IPS-18a (cell line): ENCODE data around the gene BRIX1.
"Not testable (repeated sequence)": the region's sequence is repeated elsewhere in the genome, so short reads cannot be mapped to it uniquely, and the experiment has no call there.

Experiments used
- H3K27ac ChIP-seq: one replicate; pipeline ENCODE4 v1.5.1; 2013; ENCODE audit warnings: low read length
- H3K27me3 ChIP-seq: one replicate; pipeline ENCODE4 v1.6.1; 2013; ENCODE audit warnings: mild to moderate bottlenecking, low read length; ENCODE audit not compliant: control insufficient read depth, insufficient read depth
- H3K36me3 ChIP-seq: one replicate; pipeline ENCODE4 v1.6.1; 2013; ENCODE audit warnings: low read depth, low read length; ENCODE audit not compliant: control insufficient read depth
- H3K4me1 ChIP-seq: one replicate; pipeline ENCODE4 v1.6.1; 2013; ENCODE audit warnings: low read depth, low read length; ENCODE audit not compliant: control insufficient read depth
- H3K4me3 ChIP-seq: one replicate; pipeline ENCODE4 v1.5.1; 2013; ENCODE audit warnings: low read length
- H3K9ac ChIP-seq: one replicate; pipeline ENCODE4 v1.6.1; 2013; ENCODE audit warnings: mild to moderate bottlenecking, low read length, moderate library complexity
- H3K9me3 ChIP-seq: one replicate; pipeline ENCODE4 v1.6.1; 2013; ENCODE audit warnings: low read depth, low read length; ENCODE audit not compliant: control insufficient read depth

BRIX1 gene

GRCh38 chr5:34971655-34972054 lies 56.1 kb downstream of the BRIX1 start:
- not testable (repeated sequence) for H3K4me3 ChIP-seq, H3K9me3 ChIP-seq, H3K4me1 ChIP-seq, H3K36me3 ChIP-seq, H3K27ac ChIP-seq, H3K27me3 ChIP-seq, H3K9ac ChIP-seq
